Left kidney (tissue), 2 donors: ENCODE measurements around the gene FMN1. TPM values are rescaled to one million over a fixed set of nuclear protein-coding genes. Genes with fewer than 3 reads are reported as not detected.

Experiments
- DNase-seq: peaks from one replicate; pipeline ENCODE4 v3.0.0-alpha.2; 2013
- polyA plus RNA-seq: library from polyadenylated mRNA; unstranded; fragments of 120-200 nt; gene quantifications from one replicate; pipeline ENCODE4 v1.2.1, GENCODE V29; 2013; ENCODE audit not compliant: insufficient read length

The FMN1 gene
- polyA plus RNA-seq, 1 donor: 23.1 TPM

DNA sequence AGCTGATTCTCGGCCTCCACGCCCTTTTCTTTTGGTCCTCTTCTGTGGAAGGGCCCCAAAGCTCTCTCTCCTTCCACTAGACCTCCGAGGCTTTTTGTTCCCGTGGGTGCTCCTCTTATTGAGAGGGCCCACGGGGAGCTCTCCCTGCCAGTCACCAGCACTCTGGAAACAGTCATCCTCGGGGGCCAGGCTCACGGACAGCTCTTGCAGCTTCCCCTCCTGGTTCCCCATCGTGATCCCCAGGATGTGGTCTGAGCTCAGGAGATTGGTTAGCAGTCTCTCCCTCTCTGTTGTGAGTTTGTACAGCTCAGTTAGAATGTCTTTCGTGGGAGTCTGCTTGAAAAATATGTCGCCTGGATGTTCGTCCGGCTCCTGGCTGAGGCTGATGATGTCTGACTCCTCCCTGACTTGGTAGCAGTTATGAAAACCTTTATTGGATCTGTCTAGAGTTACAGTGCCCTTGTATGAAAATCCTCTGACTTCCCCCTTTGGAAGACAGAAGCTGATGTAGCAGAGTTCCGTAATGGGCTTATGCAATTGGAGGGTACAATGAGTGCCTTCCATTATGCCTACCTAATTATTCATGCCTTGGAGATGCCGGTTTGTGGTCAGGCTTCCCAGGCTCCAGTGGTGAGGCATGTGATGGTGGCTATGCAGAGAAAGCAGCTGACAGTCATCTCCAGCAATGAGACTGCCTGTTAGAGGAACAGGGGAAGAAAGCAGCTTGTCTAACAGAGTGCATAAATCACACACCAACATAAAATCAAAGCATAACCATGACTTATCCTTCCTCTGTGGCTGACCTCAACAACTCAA is 40.0 kb downstream of the FMN1 start:
- DNase-seq: no peak

DNA sequence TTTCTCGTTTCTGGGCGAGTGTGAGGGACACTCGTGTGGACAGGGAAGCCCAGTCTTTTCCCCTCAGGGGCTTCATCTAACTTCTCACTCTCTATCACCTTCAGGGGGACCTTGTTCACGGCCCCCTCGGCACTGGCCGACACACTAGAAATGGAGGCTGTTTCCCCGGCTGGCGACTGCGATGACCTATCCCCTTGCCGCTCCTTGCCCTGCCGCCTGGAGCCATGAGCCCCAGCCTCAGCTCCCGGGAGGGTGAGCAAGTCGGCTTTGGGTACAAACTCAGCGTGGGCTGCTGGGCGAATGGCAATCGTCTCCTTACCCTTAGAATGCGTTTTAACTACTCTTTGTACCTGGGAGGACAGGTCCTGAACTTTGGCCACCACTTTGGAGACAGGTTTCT is 41.0 kb downstream of the FMN1 start:
- DNase-seq: no peak

DNA sequence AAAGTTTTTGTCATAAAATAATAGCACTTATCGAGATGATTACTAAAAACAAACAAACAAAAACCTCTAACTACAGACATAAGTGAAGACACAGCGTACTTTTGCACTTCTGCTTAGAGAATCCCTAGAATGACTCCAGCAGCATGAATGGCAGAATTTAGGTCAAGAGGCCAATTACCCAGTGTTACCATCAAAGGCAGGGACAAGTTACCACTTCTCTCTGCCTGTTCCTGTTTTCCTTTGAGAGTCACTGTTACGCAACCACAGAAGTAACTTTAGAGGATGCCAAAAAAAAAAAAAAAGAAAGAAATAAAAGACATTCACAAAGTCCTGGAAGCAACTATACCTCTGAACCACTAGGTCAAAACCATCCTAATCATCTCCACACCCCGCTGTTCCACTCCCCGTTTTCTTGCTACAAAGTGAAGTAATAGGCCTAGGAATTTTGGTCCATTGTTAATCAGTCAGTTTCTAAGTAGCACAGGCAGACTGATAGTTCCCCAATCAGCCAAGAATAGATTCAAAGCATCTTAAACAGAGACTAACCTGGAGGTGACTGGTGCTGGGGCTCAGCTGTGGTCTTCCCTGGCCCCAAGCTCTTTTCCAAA is 41.9 kb downstream of the FMN1 start:
- no peak for DNase-seq

DNA sequence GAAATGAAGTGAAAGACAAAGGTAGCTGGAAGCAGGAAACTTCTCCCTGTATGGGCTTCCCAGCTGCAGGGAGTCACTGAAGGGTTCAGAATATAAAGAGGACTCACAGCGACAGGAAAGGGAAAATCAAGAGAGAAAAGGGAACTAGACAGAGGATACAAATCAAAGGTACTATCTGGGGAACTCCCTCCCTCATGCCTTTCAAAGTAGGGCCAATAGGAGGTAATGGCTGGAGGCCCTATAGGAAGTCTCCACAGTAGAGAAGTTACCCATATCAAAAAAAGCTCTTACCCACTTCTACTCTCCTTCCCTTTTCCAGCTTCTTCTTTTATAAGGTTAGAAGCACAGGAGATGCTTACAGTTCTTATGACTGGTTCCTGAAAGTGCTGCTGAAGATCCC is 43.5 kb downstream of the FMN1 start:
- no peak for DNase-seq

DNA sequence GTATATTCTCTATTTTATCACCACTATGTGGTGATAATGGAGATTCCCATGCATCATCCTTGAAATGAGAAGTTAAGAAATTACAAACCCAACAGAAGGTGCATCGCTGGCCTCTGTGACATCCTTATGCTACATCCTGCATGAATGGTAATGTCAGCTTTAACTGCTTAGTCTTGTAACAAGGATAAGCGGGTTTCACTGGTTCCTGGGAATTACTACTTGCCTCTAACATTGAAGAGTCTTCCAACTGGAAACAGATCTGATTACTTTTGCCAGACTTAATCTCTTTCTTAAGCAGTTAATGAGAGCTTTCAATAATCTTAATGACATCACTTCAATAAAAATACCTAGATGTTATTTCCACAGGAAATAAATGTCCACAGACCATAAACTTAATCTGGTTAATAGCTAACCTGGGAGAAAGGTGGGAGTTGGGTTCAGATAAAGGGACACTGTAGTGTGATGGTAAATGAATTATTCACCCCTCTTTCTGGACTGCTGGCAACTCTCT is 44.0 kb downstream of the FMN1 start:
- DNase-seq: no peak

DNA sequence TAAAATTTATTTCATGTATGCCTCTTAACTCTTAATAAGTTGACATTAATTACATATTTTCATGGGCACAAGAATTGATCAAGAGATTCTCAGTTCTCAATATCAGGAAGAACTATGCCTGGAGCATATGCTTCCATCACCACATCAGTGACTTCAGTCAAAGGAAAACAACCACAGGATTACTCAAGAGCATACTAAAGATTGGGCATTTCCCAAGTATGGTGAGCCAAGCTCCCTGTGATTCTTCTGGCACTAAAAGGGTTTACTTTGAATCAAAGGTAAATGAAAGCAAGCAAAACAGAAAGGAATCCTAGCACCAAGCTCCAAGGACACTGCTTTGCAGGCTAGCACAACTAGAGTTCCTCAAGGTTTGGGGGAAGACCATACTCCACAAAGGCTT is 44.6 kb downstream of the FMN1 start:
- DNase-seq: no peak

DNA sequence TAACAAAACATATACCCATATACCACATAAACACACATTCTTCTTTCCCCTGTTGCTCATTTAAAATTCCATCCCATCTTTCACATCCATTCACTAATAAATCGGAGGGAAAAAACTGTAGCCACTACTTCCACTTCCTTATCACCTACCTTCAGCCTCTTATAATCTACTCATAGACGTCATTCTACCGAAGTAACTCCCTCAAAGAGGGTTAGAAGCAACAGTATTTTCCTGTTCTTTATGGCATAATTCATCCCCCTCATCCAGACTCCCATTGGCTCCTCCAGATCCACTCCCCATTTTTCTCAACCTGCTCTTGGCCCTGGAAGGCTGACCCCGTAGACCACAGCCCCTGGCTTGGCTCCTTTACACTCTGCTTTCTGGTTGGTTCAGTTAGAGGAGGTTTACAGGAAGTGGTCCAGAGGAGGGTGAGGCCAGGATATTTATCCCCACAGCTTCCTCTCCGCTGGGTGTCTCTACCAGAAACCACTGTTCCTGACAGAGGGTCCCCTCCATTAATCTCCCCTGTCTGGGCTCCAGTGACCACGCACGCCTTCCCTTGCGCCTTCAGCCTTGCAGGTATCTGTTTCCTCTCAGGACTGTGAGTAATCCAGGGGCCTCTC is 46.3 kb downstream of the FMN1 start:
- DNase-seq: no peak

DNA sequence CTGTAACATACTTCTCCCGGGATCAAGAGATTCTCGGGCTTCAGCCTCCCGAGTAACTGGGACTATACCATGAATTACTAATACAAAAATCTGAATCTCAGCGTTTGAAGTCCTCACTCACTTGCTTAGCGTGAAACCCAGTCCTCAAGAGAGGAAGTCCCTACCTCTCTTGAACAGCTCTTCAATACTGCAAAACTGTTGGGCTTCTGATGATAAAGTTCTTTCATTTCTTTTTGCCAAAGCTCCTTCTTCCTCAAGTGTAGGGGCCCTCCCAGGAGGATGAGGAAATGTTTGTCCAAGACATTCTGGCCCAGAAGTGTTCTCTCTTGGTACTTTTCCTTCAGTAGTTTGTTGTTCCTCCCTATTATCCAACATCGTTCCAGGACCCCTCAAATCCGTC is 48.5 kb downstream of the FMN1 start:
- no peak for DNase-seq

DNA sequence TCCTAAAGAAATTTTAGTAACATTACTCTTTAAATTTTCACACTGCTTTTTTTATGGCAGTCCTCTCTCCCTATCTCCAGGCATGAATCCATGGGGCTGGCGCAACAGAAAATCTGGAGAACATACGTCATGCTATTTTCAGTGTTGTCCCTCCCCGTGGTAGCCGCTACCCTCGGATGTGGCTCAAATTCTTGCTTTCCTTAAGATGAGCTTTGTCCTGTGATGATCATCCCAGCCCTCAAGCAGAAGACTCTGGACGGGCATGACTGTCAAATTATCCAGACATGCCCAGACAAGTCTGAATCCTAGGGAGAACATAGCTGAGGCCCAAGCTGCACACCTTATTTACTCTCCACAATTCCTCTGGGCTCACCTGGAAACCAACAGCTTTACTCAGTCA is 49.1 kb downstream of the FMN1 start:
- DNase-seq: no peak

DNA sequence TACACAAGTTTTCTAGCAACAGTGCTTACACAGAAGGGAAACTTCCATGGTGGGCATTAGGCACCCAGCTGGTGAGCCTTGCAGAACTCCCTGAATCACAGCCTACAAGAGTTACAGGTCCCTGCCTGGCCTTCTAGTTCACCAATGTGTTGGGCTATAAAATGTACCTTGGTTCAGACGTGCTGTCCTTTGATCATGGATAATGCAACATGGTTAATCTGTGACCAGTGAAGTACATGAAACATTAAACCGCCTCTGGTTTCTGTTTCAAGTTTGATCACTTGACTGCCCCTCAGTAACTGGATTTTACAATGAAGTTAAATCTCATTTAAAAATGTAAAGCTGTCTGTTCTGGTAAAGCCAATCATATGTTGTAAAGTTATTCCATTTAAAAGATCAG is 51.8 kb downstream of the FMN1 start:
- peak; percentile 70 for DNase-seq

DNA sequence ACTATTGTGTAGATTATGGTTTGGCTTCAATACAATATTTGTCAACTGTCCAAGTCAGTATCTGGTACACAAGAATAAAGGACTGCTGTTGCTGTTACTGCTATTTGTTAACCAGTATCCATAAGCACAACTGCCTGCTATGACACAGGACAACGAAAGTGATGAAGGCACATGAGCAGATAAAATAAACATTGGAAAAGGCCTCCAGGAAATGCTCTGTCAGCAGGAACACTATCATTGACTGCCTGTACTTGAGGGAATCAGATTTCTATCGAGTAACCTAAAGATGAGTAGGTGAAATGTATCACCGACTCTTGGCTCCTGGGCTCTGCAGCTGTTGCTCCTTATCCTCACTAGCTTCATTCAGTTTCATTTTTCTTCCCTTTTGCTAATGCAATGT is 56.5 kb downstream of the FMN1 start:
- DNase-seq: no peak

DNA sequence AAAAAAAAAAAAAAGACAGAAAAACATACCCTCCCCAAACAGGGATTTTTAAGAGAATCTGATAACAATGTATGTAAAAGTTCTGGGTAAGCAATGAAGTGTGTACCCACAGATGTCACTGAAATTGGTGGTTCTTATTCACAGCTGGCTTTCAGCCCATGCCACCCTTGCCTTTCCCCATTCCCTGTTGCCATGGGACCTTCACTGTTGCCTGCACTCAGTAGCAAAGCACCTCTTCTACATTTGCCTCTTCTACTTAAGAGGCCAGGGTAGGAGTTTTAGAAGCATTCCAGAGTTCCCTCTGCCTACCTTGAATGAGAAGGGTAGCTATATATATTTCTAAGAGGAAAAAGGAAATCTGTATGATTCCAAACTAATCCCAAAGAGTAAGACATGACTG is 57.4 kb downstream of the FMN1 start:
- DNase-seq: no peak

DNA sequence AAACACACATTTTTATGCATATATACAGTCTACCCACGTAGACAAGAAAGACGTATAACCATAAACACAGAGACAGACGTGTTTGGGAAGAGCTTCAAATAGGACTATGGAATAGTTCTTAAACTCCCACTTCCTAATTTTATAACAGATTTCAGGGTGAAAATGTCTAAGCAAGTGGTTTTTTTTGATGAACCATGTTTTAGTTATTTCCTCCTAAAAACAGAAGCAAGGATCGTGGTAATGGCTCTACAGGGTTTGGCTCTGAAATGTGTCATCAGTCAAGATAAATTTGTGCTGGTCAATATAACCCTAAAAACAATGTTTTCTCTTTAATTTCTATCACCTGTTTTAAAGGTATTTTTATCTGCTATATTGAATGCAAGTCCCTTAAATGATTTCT is 58.2 kb downstream of the FMN1 start:
- DNase-seq: no peak

DNA sequence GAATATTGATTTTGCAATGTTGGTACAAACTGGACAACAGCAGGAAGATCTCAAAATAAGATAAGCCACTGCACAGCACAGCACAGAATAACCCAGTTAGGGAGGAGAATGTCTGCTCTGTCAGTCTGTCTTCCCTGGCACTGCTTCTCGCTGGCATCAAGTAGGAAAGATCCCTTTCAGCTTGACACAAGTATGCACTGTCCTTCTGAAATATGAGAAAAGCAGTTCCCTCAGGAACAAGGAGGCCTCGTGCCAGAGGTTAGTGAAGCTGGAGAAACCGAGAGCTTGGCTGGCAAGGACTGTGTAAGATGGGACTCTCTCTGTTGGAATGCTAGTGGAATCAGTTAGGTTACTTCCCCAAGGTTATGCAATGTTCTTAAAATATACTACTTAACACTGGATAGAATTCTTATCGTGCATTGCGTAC is 59.1 kb downstream of the FMN1 start:
- DNase-seq: no peak

DNA sequence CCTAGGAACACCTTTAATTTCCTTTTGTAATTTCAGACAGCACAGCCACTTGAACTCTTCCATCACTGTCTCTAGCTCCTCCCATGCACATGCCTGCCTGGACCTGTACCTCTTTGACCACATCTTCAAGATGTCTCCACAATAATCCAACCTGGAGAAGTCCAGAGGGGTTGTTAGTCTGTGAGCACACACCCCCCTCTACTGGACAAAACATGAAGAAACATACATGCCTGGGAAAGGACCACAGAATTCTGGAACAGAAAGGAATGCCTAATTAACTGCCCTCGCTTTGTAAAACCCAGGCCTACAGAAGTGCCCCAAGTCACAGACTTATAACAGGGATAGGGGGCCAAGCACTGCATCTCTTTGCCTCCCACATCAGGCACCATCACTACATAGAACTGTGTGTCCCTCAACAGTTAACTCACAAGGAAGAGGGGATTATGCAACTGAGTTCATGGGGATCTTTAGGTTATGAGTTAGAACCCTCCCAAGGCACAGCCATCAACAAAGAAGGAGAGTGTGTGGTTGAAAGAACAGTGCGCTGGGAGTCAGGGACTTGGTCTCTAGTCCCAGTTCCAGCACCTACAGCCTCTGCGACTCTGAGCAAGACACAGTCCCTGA is 61.7 kb downstream of the FMN1 start:
- peak; percentile 86 for DNase-seq

DNA sequence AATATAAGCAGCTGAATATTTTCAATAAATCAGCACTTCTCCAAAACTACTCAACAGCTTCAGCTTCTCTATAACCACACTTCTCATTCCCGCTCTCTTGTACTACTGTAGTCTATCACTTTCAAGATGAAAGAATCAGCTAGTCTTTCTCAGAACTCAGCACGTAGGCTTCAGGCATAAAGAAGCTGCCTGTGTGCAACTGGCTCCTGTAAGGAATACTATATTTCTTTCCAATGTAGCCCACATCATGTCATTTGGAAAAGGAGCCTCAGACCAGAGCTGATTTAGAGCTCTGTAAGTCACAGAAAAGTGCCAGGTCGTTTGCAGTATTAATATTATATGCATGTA is 62.3 kb downstream of the FMN1 start:
- no peak for DNase-seq

DNA sequence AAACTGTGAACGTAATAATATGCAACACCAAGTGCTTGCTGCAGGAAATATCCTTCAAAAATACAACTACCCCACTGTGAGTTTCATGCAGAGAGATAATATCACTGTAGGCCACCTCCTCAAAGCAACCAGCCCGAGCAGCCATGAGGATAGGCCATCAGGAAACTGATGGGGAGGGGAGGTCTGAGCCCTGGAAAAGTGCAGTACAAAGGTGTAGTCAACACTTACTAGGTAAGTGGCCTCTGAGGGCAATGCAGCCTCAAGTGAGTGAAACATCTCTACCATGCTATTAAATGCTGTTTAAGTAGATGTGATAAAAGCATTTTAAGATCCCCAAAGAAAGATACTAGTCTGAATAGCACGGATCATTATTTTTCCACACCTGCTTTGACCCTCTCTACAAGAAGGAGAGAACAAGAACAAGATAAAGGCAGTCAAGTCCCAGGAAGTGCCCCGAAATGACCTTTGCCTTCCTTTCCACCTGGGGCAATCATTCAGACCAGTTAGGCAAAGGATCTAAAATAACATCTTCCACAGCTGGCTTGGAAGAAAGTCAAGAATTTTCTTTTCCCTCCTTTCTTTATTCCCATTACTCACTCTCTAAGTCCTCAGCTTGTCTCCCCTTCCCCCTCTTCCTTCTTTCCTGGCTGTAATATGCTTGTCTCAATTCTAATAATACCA is 62.8 kb downstream of the FMN1 start:
- no peak for DNase-seq

DNA sequence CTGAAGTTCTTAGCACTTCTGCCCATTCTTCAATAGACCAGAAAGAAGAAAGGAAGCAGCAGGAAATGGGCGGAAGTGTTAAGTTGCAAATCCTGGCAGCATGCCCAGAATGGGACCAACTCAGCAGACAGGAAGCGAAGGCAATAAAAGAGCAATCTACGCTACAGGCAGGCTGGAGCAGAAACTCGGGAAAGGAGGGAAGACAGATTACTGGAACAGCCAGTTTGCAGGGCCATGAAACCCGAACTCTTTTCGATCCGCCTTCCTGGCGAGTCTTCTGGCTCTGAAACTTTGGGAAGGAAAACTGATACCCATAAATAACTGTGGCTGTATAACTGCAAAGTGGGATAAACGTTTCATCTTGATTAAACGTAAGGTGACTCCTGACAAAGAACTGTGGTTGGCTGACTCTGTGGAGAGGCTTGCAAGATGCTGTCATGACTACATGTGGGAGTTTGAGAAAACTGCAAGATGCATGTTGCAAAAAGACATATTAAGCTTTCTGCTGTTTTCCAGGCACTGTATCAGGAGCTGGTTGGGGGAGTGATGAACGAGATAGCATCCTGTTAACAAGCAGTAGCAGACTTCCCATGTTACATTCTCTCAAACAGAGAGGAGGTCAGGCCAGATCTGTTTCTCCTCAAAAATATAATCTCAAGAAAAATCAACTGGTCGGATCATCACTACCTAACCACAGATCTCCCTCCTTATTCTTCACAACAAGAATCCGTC is 67.8 kb downstream of the FMN1 start:
- peak; percentile 96 for DNase-seq

DNA sequence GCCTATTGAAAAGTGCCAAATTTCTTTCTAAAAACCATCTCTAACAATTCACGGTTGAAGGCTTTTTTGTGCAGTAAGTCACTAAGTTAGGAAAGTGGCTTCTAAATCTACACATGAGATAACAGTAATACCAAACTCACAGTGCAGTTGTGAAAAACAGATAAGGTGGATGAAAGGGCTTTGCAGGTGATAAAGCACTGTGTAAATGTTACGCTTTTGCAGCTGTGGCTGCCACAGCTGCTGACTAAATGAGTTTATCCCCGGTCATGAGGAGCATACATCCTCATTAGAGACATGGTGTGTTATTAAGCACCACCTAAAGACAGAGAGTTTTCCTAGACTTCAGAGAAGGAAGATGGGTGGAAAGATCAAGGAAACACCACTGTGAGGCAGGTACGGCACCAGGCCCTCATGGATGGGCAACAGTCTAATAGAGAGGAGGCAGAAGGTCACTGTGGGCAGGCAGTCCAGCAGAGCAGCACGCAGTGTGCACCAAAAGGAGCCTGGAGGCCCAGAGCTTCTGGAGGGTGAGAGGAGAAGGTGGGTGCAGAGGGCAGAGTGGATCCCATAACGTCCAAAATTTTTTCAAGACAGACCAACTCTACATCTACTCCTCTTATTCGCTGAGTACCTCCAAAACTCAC is 68.5 kb downstream of the FMN1 start:
- DNase-seq: no peak

DNA sequence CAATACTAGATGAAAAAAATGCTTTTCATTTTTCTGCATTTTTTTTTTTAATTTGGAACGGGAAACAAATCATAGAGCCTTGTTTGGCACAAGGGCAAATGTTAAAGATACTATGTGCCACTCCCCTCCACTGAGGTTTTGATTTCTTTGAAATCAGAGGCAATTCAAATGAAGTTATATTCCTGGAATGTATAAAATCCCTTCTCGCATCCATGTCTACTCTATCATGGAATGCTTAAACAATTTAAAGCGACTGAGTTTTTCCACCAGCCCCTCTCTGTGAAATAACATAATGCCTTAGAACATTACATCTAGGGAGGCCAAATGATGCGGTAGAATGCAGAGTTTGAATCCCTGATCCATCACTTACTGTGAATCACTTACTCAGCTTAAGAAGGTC is 69.7 kb downstream of the FMN1 start:
- no peak for DNase-seq

DNA sequence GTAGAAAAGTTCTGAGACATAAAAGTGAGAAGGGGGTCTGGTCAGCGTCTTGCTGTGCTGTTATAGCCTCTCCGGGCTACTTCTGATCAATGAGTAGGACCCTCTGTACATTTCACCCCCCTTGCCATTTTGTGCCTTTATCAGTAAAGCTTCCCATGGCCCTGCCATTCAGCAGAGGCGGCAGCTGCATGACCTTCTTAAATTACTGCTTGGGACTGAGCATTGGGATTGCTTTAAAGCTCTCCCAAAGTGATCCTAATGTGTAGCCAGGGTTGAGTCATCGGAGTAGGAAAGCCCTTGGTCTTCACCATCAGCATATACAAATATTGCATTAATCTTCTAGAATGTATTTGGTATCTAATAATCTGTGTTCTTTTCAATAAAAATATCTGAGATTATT is 70.2 kb downstream of the FMN1 start:
- no peak for DNase-seq
